ENCODE results near the gene N4BP2L2. TPM values are rescaled to one million over a fixed set of nuclear protein-coding genes. Genes with fewer than 3 reads are reported as not detected.

Gene N4BP2L2
- total and polyA plus RNA-seq, 2 experiments from 2014 or later = 63.1 to 160 TPM

DNA sequence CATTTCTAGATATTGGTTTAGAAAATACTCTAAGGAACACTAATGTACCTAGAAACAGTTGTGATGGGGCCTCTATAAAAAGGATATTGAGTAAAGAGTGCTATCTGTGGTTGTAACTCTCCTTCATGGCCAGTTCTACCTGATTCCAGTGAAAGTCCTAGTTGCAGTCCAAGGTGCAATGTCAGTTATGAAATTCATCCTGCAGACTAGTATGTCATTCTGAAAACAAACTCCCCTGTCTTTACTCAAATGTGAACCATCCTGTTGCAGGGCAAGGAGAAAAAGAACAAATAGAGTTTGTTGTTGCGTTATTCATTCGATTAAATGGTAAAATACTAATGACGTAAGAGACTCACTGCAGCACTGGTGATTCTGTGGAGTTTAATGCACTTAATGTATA is 92.4 kb downstream of the N4BP2L2 start (continued):
- TF ChIP-seq, protein P1, sequence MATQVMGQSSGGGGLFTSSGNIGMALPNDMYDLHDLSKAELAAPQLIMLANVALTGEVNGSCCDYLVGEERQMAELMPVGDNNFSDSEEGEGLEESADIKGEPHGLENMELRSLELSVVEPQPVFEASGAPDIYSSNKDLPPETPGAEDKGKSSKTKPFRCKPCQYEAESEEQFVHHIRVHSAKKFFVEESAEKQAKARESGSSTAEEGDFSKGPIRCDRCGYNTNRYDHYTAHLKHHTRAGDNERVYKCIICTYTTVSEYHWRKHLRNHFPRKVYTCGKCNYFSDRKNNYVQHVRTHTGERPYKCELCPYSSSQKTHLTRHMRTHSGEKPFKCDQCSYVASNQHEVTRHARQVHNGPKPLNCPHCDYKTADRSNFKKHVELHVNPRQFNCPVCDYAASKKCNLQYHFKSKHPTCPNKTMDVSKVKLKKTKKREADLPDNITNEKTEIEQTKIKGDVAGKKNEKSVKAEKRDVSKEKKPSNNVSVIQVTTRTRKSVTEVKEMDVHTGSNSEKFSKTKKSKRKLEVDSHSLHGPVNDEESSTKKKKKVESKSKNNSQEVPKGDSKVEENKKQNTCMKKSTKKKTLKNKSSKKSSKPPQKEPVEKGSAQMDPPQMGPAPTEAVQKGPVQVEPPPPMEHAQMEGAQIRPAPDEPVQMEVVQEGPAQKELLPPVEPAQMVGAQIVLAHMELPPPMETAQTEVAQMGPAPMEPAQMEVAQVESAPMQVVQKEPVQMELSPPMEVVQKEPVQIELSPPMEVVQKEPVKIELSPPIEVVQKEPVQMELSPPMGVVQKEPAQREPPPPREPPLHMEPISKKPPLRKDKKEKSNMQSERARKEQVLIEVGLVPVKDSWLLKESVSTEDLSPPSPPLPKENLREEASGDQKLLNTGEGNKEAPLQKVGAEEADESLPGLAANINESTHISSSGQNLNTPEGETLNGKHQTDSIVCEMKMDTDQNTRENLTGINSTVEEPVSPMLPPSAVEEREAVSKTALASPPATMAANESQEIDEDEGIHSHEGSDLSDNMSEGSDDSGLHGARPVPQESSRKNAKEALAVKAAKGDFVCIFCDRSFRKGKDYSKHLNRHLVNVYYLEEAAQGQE (IDR thresholded peaks at IDR 0.05; ENCODE audit: unreplicated experiment) = no peak
- TF ChIP-seq ZNF114 (CRISPR knock-in tag; IDR thresholded peaks at IDR 0.05) = no peak
- no peak for TF ChIP-seq CREB1 (CRISPR knock-in tag; IDR thresholded peaks at IDR 0.05; ENCODE audit: low read depth)
- no peak for TF ChIP-seq EZH2 (IDR thresholded peaks at IDR 0.05; ENCODE audit: low read depth, unreplicated experiment)
- TF ChIP-seq NANOG (IDR thresholded peaks at IDR 0.05; ENCODE audit: borderline replicate concordance) = no peak
- TF ChIP-seq, protein P2, sequence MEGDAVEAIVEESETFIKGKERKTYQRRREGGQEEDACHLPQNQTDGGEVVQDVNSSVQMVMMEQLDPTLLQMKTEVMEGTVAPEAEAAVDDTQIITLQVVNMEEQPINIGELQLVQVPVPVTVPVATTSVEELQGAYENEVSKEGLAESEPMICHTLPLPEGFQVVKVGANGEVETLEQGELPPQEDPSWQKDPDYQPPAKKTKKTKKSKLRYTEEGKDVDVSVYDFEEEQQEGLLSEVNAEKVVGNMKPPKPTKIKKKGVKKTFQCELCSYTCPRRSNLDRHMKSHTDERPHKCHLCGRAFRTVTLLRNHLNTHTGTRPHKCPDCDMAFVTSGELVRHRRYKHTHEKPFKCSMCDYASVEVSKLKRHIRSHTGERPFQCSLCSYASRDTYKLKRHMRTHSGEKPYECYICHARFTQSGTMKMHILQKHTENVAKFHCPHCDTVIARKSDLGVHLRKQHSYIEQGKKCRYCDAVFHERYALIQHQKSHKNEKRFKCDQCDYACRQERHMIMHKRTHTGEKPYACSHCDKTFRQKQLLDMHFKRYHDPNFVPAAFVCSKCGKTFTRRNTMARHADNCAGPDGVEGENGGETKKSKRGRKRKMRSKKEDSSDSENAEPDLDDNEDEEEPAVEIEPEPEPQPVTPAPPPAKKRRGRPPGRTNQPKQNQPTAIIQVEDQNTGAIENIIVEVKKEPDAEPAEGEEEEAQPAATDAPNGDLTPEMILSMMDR (conservative IDR thresholded peaks at IDR 0.05; ENCODE audit: low read depth in 2 of 2) = no peak
- TF ChIP-seq EZH2phosphoT487 (IDR thresholded peaks at IDR 0.05; ENCODE audit: unreplicated experiment) = no peak

DNA sequence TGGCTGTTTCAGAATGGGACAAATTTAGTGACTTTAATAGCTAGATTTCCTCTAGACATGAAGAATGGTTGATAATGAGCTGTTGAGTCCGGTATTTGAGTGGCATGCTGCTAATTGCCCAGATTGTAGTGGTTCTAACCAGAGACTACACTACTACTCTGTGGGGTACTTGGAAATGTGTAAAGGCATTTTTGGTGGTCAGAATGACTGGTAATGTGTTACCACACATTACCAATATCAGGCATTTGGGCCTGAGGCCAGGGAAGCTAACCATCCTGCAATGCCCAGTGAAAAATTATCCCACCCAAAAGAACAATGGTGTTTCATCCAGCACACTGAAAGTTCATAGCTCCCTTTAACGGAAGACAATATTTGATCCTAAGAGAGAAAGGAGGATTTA is 93.1 kb downstream of the N4BP2L2 start:
- Histone ChIP-seq H3K79me2 (replicated peaks; ENCODE audit: insufficient read depth) (no peaks in the 10 kb centered on the region), H3K9me2 (ENCODE audit: insufficient read depth) (no peaks in the 10 kb centered on the region), H3K27me3 (ENCODE audit: insufficient read depth) (no peaks in the 10 kb centered on the region), H3K4me1 (ENCODE audit: insufficient read depth) (no peaks in the 10 kb centered on the region), H2AFZ (no peak overlapping the region), H3F3A (replicated peaks; ENCODE audit: low read depth) (no peaks in the 10 kb centered on the region), H3K4me3 (no peak overlapping the region), H3K36me3 (ENCODE audit: insufficient read depth) (no peaks in the 10 kb centered on the region), H3K27ac (ENCODE audit: low read depth) (no peak overlapping the region), H3K4me2 (no peak overlapping the region), H4K20me1 (replicated peaks; ENCODE audit: insufficient read depth) (no peaks in the 10 kb centered on the region; the same call in 1 of the 2 replicates)
- ATAC-seq = no peak
- Mint-ChIP-seq H3K4me1 (no peaks in the 10 kb centered on the region), H3K36me3 (ENCODE audit: low read depth) (no peaks in the 10 kb centered on the region), H3K27me3 (ENCODE audit: insufficient read depth, low read depth, poor library complexity) (no peaks in the 10 kb centered on the region), H3K9me3 (no peaks in the 10 kb centered on the region), H3K4me3 (no peak overlapping the region), H3K27ac (no peak overlapping the region)
- no peak for DNase-seq (ENCODE audit: low spot score)
- TF ChIP-seq, protein P1 (IDR thresholded peaks at IDR 0.05; ENCODE audit: unreplicated experiment) = no peak
- TF ChIP-seq CREB1 (CRISPR knock-in tag; IDR thresholded peaks at IDR 0.05; ENCODE audit: low read depth) = no peak
- no peak for TF ChIP-seq JUNB (IDR thresholded peaks at IDR 0.05; ENCODE audit: unreplicated experiment)
- TF ChIP-seq, protein P3, sequence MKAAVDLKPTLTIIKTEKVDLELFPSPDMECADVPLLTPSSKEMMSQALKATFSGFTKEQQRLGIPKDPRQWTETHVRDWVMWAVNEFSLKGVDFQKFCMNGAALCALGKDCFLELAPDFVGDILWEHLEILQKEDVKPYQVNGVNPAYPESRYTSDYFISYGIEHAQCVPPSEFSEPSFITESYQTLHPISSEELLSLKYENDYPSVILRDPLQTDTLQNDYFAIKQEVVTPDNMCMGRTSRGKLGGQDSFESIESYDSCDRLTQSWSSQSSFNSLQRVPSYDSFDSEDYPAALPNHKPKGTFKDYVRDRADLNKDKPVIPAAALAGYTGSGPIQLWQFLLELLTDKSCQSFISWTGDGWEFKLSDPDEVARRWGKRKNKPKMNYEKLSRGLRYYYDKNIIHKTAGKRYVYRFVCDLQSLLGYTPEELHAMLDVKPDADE (IDR thresholded peaks at IDR 0.05) = no peak
- TF ChIP-seq EZH2 (IDR thresholded peaks at IDR 0.05; ENCODE audit: low read depth, unreplicated experiment) = no peak
- TF ChIP-seq, protein P2 (conservative IDR thresholded peaks at IDR 0.05; ENCODE audit: low read depth in 2 of 2) = no peak
- no peak for TF ChIP-seq EZH2phosphoT487 (IDR thresholded peaks at IDR 0.05; ENCODE audit: unreplicated experiment)

Data from GM23338 (cell line).